Right lobe of liver (tissue), 6 donors: Measurements from ENCODE around the gene ARAF. TPM values are rescaled to one million over a fixed set of nuclear protein-coding genes. Genes with fewer than 3 reads are reported as not detected.

Source experiments
- ATAC-seq, 4 donors: fragments of 200-7000 bp; cut with Tn5 transposase; one replicate each; pipeline ENCODE4 v1.9.1; 2020; ENCODE audit warnings: mild to moderate bottlenecking in 4 of 4, moderate library complexity in 4 of 4
- DNase-seq, 3 donors: peaks; one replicate each; pipeline ENCODE4 v3.0.0-alpha.2; 2020
- H3K27ac ChIP-seq, 3 donors: fragments of 200-600 bp; one replicate each; pipeline ENCODE4 v1.8.0; 2022
- H3K27me3 ChIP-seq, 2 donors: fragments of 200-600 bp; one replicate each; pipeline ENCODE4 v1.8.0; 2022
- H3K36me3 ChIP-seq, 4 donors: fragments of 200-600 bp; sonication (generic) in 1 of 4; one replicate each; pipeline versions ENCODE4 v1.5.1 to v1.8.0; 2017 to 2022; ENCODE audit warnings: control low read depth in 1 of 4
- H3K4me1 ChIP-seq, 4 donors: fragments of 200-600 bp; sonication (generic) in 1 of 4; one replicate each; pipeline versions ENCODE4 v1.5.1 to v1.8.0; 2017 to 2022; ENCODE audit warnings: control low read depth in 1 of 4
- H3K4me3 ChIP-seq, 3 donors: fragments of 200-600 bp; one replicate each; pipeline ENCODE4 v1.8.0; 2022
- H3K9me3 ChIP-seq, 4 donors: fragments of 200-600 bp; sonication (generic) in 1 of 4; one replicate each; pipeline versions ENCODE4 v1.5.1 to v1.8.0; 2017 to 2022; ENCODE audit warnings: control low read depth in 1 of 4
- POLR2A ChIP-seq: fragments of 450-650 bp; IDR thresholded peaks from one replicate; pipeline ENCODE4 v1.6.1; 2017; ENCODE audit warnings: antibody characterized with exemption, mild to moderate bottlenecking
- WGBS: methylation state at CpG from one replicate; pipeline ENCODE4 v1.1.6; 2018; ENCODE audit warnings: low coverage, low lambda C conversion rate; ENCODE audit not compliant: insufficient coverage; ENCODE audit errors: missing lambda C conversion rate; 5-methylcytosine and 5-hydroxymethylcytosine counted together
- intact Hi-C, 2 donors: fragments of 100-400 bp; cut with DNase I; formaldehyde crosslinking; loops; one replicate each; pipeline versions ENCODE4 v1.11.2 to v1.14.1; 2022
- total RNA-seq, 6 experiments: library from RNA; depleted of rRNA in 2 of 6; stranded (reverse); fragments of >200 nt in 2 of 6; fragmentation: NEBNext Ultra II Directional in 3 of 6; extraction: Animal tissue kit (Norgen Biotek cat#: 25700) in 3 of 6; gene quantifications; one replicate each; pipeline versions ENCODE4 v1.1.0 to v1.2.4, GENCODE V29; 2016 to 2023
- TF ChIP-seq, protein P1 (sequence below), 4 donors: fragments of 200-600 bp in 3 of 4; fragments of 450-650 bp in 1 of 4; IDR thresholded peaks; one replicate each; pipeline versions ENCODE4 v1.5.1 to v1.8.0; 2016 to 2022; ENCODE audit warnings: antibody characterized with exemption in 4 of 4, mild to moderate bottlenecking in 2 of 4
- donor health status: DM: no; HTN: yes; CAD: no.
- donor health status: DM: no; HTN: no; CAD: no.
- donor health status: DM: no; HTN: no; CAD: no.
- donor health status: DM: no; HTN: yes; CAD: no.
- donor health status: DM: no; HTN: yes; CAD: no.

Gene ARAF
- total RNA-seq, 6 experiments from 2014 or later = 31.5 to 86.0 (median 54.9) TPM

DNA sequence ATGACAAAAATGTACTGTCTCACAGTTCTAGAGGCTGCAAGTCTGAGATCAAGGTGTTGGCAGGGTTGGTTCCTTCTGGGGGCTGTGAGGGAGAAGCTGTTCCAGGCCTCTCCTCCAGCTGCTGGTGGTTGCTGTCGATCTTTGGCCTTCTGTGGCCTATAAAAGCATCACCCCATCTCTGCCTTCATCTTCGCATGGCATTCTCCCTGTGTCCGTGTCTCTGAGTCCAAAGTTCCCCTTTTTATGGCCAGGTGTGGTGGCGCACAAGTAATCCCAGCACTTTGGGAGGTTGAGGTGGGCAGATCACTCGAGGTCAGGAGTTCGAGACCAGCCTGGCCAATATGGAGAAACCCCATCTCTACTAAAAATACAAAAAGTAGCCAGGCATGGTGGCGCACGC is 31.5 kb upstream of the ARAF start:
- Histone ChIP-seq H3K27me3 (no peaks in the 10 kb centered on the region), H3K9me3 (no peaks in the 10 kb centered on the region), H3K4me3 (no peak overlapping the region), H3K4me1 (no peaks in the 10 kb centered on the region), H3K27ac (no peak overlapping the region), H3K36me3 (no peaks in the 10 kb centered on the region)
- no peak for ATAC-seq
- no peak for DNase-seq
- TF ChIP-seq, protein P1, sequence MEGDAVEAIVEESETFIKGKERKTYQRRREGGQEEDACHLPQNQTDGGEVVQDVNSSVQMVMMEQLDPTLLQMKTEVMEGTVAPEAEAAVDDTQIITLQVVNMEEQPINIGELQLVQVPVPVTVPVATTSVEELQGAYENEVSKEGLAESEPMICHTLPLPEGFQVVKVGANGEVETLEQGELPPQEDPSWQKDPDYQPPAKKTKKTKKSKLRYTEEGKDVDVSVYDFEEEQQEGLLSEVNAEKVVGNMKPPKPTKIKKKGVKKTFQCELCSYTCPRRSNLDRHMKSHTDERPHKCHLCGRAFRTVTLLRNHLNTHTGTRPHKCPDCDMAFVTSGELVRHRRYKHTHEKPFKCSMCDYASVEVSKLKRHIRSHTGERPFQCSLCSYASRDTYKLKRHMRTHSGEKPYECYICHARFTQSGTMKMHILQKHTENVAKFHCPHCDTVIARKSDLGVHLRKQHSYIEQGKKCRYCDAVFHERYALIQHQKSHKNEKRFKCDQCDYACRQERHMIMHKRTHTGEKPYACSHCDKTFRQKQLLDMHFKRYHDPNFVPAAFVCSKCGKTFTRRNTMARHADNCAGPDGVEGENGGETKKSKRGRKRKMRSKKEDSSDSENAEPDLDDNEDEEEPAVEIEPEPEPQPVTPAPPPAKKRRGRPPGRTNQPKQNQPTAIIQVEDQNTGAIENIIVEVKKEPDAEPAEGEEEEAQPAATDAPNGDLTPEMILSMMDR (IDR thresholded peaks at IDR 0.05) = no peak
- TF ChIP-seq POLR2A = no peak
- WGBS = 68% methylated on average over 5 of the region's 8 CpGs
- intact Hi-C loops = no loop called here

DNA sequence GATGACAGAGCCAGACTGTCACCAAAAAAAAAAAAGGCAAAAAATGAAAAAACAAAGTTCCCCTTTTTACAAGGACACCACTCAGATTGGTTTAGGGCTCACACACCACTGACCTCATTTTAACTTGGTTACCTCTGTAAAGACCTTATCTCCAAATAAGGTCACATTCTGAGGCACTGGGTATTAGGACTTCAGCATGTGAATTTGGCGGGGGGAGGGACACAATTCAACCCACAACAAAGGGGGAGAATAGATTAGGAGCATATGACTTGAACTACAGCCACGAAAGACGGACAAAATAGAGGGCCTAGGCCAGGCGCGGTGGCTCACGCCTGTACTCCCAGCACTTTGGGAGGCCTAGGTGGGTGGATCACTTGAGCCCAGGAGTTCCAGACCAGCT is 31.0 kb upstream of the ARAF start:
- H3K36me3 ChIP-seq = no peaks in the 10 kb centered on the region
- H3K9me3 ChIP-seq = no peaks in the 10 kb centered on the region
- H3K4me3 ChIP-seq = no peak overlapping the region
- no peak overlapping the region for H3K27ac ChIP-seq
- H3K27me3 ChIP-seq = no peaks in the 10 kb centered on the region
- 77% methylated on average over 6 of the region's 6 CpGs for WGBS
- DNase-seq (no peak), ATAC-seq (no peak)
- TF ChIP-seq POLR2A = no peak
- TF ChIP-seq, protein P1 (IDR thresholded peaks at IDR 0.05) = no peak
- no peaks in the 10 kb centered on the region for H3K4me1 ChIP-seq
- intact Hi-C loops = no loop called here

DNA sequence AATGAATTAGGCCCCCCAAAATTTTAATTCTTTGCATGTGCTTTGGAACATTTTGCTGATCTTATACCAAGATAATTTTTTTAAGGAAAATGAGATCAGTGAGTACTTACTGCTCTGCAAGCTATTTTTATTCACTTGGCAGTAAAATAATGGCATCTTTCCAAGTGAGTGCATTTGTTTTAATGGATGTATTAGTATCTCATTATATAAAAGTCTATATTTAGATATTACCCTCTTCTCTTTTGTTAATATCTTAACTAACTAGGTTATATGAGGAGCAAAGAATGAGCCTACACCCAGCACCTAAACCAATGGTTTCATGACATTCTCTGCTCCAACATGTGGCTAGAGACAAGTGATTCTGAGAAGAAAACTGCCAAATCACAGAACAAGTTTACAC is 21.1 kb upstream of the ARAF start:
- no peak for DNase-seq
- TF ChIP-seq POLR2A = no peak
- TF ChIP-seq, protein P1 (IDR thresholded peaks at IDR 0.05) = no peak
- H3K9me3 ChIP-seq = no peaks in the 10 kb centered on the region
- no peak overlapping the region for H3K27ac ChIP-seq
- no peaks in the 10 kb centered on the region for H3K36me3 ChIP-seq
- H3K4me3 ChIP-seq = no peak overlapping the region
- no peaks in the 10 kb centered on the region for H3K27me3 ChIP-seq
- no peak for ATAC-seq
- H3K4me1 ChIP-seq = no peaks in the 10 kb centered on the region
- intact Hi-C loops = no loop called here

DNA sequence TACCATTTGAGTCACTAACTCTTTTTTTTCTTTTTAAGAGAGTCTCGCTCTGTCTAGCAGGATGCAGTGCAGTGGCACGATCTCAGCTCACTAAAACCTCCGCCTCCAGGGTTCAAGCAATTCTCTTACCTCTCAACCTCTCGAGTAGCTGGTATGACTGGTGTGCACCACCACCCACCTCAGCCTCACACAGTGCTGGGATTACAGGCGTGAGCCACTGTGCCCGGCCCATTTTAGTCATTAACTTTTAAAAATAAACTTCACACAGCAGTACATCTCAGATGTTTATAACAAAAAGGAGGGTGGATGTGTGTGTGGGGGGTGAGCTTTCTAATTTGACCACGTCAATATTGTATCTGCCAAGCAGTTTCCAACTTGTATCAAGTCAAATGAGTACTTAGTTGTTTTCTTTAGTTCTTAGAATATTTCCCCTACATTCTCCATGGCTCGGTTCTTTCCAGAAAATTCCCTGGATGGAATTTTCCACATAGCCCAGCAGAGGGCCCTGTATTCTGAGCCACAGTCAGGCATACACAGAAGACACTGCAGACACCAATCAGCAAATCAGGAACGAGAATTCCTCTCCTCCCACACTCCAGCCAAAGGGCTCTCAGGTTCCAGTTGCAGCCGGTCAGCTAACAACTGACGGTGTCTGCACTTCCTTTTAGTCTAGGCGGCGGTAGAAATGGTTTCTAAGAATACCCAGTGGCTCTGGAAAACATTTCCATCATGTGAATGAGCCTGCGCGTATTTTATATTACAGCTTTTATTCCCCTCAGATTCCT is 20.1 kb upstream of the ARAF start:
- TF ChIP-seq, protein P1 (IDR thresholded peaks at IDR 0.05) = peak; percentile 53 to 69 (median 60)
- TF ChIP-seq POLR2A = peak; percentile 59
- ATAC-seq = peak; percentile 100
- H3K9me3 ChIP-seq = no peaks in the 10 kb centered on the region
- peak overlapping the region; percentile 48 to 87 (median 62) for H3K27ac ChIP-seq
- WGBS = 28% methylated on average over 15 of the region's 15 CpGs
- H3K4me3 ChIP-seq = no peak overlapping the region
- DNase-seq = peak; percentile 56 to 84 (median 79)
- intact Hi-C loops = no loop called here
- H3K36me3 ChIP-seq = no peaks in the 10 kb centered on the region
- H3K27me3 ChIP-seq = no peaks in the 10 kb centered on the region
- H3K4me1 ChIP-seq = no peaks in the 10 kb centered on the region
